Endothelial cell of hepatic sinusoid (primary cell): ENCODE results near the gene WHRN.

Experiments
- in situ Hi-C: cut with HindIII; loops from 2 replicates; pipeline ENCODE4 v1.10.0; 2017; ENCODE audit warnings: low sequenced_read_pairs

The WHRN gene

DNA sequence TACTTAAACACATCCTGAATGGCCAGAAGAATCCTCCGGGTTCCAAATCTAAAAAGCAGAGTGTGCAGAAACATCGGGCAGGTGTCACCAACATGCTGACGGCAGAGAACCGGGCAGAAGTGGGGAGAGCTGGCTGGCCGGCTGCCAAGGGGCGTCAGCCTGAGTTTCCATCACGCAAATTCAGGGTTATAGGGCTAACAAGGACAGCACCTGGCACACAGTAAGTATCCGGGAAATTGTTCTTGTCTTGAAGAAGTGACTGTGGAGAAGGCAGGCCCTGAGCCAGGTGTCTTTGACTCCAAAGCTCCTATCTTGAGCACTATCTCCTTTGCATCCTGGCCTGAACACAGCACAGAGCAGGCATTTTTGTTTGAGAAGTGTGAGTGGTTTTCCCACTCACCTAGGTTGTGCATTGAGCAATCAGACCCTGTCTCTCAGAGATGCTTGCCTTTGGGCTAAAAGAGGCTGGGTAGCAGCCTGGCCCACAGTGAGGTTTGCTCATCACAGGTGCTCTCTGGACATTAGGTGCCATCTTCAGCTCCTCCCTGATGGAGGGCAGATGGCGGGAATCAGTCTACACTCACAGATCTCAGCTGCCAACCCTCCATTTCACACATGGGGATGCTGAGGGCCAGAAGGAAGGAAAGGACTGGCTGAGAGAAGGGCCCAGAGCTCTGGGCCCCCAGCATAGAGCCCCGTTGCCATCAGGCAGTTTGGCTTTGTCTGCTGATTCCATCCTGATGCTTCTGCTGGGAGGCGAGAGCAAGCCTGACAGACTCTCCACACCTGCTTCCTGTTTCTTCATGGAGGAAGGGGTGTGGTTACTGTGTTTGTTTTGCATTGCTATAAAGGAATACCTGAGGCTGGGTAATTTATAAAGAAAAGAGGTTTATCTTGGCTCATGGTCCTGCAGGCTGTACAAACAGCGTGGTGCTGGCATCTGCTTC lies 52.8 kb downstream of the WHRN start:
- in situ Hi-C loops, result no loop called here

GRCh38 chr9:114451707-114452031 lies 53.6 kb downstream of the WHRN start:
- in situ Hi-C loops, result no loop called here

DNA sequence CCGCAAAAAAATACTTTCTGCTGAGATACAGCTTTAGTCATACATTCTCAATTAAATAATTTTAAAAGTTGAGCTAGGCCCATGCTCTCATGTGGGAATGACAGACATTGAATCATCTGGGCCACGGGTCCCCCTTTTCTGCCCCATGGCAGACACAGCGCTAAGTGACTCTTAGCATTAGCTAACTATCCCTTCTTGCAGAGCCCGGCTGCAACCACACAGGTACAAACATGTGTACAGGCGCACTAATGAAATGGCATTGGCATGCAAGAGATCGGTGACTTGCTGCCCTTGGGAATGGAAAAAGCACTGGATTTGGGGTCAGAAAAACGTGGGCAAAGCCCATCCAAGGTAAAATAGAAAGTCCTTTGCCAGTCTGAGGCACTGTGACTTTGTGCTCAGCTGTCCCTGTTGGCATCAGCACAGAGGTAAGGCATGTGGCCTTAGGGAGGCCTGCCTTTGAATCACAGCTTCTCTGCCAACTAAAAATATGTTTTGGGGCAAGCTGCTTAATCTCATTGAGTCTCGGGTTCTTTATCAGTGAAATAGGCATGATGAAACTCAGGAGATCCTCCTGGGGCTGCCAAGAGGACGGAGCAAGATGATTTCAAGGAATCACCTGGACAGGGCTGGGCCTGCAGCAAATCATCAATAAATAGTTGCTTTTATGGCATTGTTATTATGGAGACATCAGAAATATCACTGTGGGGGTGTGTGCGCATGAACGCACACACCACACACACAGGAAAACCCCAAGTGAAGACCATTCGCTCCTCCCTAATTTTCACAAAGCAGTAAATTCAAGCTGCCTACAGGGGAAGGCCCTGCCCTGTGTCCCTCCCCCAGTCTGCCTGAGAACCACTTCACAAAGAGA lies 54.2 kb downstream of the WHRN start:
- in situ Hi-C loops, result no loop called here

GRCh38 chr9:114450181-114450580 lies 55.1 kb downstream of the WHRN start:
- in situ Hi-C loops, result no loop called here

GRCh38 chr9:114449236-114449635 lies 56.0 kb downstream of the WHRN start:
- in situ Hi-C loops, result loop anchor here (25.0 kb wide), 1 partner anchor 563 kb away; no protein-coding TSS in a partner anchor

DNA sequence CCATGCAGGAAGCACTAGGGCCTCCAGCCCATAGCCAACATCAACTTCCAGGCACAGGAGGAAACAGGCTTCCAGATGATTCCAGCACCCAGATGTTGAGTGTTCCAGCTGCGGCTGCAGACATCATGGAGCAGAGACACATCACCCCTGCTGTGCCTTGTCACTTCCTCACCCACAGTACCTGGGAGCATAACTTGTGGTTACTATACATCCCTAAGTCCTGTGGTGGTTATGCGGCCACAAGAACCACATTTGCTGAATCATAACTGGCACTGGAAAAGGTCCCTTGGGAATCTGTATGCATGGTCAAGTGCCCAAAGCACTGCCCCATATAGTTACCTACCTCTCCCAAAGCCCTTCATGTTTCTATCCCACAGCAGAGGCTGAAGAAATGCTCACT lies 56.6 kb downstream of the WHRN start:
- in situ Hi-C loops, result loop anchor here (25.0 kb wide), 1 partner anchor 564 kb away; no protein-coding TSS in a partner anchor

- in situ Hi-C loops, result loop anchor here (25.0 kb wide), 1 partner anchor 565 kb away; no protein-coding TSS in a partner anchor
Observed at GRCh38 chr9:114446672-114447450, 58.4 kb downstream of the WHRN start.

- in situ Hi-C loops, result loop anchor here (25.0 kb wide), 1 partner anchor 566 kb away; no protein-coding TSS in a partner anchor
Observed at GRCh38 chr9:114446036-114446435, 59.2 kb downstream of the WHRN start.

DNA sequence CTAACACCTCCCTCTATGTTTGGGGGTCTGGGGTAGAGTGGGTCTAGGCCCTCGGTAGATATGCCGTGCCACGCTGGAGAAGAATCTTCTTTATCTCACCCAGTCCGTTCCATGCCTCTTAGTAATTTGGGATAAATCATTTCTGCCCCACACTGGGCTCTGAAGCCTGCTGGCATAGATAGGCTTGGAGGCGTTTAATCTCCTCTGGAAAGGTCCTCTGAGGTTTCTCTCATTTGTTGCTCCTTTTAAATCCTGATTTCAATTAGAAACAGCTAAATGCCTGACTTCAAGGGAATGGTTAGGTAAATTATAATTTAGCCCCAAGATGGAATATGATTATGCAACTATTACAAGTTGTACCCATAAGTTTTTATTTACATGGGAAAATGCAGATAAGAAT lies 59.7 kb downstream of the WHRN start:
- in situ Hi-C loops, result loop anchor here (25.0 kb wide), 1 partner anchor 567 kb away; no protein-coding TSS in a partner anchor

DNA sequence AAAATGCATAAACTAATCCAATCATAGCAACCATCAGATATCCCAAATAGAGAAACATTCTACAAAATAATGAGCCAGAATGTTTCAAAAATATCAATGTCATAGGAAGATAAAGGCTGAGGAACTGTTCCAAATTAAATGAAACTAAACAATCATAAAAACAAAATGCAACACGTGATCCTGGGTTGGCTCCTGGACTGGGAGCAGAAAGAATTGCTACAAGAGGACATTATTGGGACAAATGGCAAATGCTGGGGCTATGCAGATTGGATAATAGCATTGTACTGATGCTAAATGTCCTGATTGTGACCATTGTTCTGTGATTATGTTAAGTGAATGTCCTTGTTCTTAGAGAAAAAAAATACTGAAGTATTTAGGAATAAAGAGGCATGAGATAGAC lies 63.3 kb downstream of the WHRN start:
- in situ Hi-C loops, result loop anchor here (25.0 kb wide), 1 partner anchor 570 kb away; no protein-coding TSS in a partner anchor

GRCh38 chr9:114437401-114437893 lies 67.8 kb downstream of the WHRN start:
- in situ Hi-C loops, result loop anchor here (25.0 kb wide), 1 partner anchor 575 kb away; no protein-coding TSS in a partner anchor

DNA sequence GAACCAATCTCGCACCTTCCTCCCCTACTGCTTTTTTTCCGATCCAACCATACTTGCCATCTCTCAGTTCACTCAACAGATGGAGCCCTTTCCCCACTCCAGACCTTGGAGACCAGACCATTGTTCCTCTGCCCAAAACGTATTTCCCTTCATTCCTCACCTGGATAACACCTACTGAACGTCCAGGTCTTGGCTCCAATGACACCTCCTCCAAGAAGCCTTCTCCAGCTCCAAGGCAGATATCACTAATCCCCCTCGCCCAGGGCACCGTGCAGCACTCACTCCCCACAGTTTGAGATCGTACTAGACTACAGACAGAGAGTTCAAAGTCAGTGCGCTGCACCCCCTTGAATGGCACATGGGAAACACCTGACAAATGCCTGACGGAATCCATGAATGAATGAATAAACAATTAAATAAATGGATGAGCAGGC lies 70.4 kb downstream of the WHRN start:
- in situ Hi-C loops, result loop anchor here (25.0 kb wide), 1 partner anchor 577 kb away; no protein-coding TSS in a partner anchor

- in situ Hi-C loops, result loop anchor here (25.0 kb wide), 1 partner anchor 579 kb away; no protein-coding TSS in a partner anchor
Observed at GRCh38 chr9:114433720-114434255, 71.5 kb downstream of the WHRN start.

GRCh38 chr9:114433086-114433485 lies 72.2 kb downstream of the WHRN start:
- in situ Hi-C loops, result loop anchor here (25.0 kb wide), 1 partner anchor 579 kb away; no protein-coding TSS in a partner anchor

DNA sequence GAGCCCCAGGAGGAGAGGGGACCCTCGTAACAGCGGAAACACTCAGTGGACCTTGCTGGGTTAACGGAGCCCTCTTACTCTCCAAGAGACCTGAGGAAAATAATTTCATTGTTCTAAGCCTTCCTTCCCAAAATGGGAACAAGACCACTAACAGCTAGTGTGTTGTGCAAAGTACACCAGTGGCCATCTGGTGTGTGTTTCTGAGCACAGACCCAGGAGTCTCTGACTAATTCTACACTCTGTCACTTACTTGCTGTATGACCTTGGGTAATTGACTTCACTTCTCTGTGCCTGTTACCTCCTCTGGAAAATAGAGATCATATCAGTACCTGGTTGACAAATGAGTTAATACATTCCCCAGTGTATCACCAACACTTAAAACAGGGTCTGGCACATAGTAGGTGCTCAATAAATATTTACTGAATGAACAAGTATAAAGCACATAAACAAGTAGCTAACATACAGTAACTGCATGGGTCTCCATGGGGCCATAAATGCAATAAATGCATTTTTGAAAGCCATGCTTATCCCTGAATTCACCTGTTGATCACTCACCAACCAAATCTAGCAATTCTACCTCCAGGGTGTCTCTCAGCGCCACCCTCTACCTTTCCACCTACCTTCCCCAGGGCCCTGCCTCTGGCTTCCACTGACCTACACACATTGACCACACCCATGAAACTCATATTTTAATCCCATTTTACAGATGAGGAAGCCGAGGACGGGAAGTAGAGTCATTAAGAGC lies 72.8 kb downstream of the WHRN start:
- in situ Hi-C loops, result loop anchor here (25.0 kb wide), 1 partner anchor 580 kb away; no protein-coding TSS in a partner anchor

DNA sequence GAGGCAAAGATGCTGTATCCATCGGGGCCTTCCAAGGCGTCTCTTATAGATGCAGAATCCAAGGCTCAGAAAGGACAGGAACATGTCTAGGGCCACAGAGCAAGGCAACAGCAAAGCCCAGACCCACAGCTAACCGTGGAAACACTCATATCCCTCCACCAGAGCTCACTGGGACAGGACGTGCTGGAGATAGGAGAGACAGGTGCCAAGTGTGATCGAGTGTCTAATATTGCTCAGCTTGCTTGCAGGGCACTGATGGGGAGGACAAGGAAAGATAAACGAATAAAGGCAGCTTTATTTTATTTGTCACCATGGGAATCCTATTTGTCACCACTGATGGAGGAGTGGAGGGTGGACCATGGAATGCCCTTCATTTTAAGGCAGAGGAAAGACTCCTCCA lies 73.5 kb downstream of the WHRN start:
- in situ Hi-C loops, result loop anchor here (25.0 kb wide), 1 partner anchor 581 kb away; no protein-coding TSS in a partner anchor

- in situ Hi-C loops, result loop anchor here (25.0 kb wide), 1 partner anchor 581 kb away; no protein-coding TSS in a partner anchor
Observed at GRCh38 chr9:114431003-114431402, 74.3 kb downstream of the WHRN start.

GRCh38 chr9:114430457-114430856 lies 74.8 kb downstream of the WHRN start:
- in situ Hi-C loops, result loop anchor here (25.0 kb wide), 1 partner anchor 582 kb away; no protein-coding TSS in a partner anchor

DNA sequence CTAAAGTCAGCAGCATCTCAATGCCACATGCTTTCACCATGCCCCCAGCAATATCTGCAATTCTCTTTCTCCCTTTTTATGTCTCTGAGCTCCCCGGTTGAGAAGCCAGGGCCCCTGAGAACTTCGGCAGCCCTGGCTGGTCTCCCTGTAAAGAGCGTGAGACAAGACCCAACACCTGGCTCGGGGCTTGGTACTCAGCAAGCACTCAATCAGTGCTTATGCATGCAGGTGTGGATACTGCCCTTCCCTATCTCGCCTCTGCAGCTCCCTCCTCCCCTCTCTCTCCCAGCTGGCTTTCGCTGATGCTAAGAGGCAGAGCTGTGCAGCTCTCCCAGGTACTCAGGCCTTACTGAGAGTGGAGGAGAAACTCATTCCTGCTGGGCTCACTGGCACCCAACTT lies 75.8 kb downstream of the WHRN start:
- in situ Hi-C loops, result loop anchor here (5.0 to 25.0 kb wide), 2 partner anchors 98 to 583 kb away; no protein-coding TSS in a partner anchor
